SH-SY5Y (cell line): ENCODE data around the gene TRIM46.

ENCODE experiments used
- GATA2 ChIP-seq: IDR thresholded peaks from 2 replicates; pipeline ENCODE4 v1.6.1; 2011; ENCODE audit warnings: mild to moderate bottlenecking, low read depth, low read length
- GATA3 ChIP-seq: IDR thresholded peaks from 2 replicates; pipeline ENCODE4 v1.6.1; 2011; ENCODE audit warnings: low read depth, mild to moderate bottlenecking, low read length, moderate library complexity

DNA sequence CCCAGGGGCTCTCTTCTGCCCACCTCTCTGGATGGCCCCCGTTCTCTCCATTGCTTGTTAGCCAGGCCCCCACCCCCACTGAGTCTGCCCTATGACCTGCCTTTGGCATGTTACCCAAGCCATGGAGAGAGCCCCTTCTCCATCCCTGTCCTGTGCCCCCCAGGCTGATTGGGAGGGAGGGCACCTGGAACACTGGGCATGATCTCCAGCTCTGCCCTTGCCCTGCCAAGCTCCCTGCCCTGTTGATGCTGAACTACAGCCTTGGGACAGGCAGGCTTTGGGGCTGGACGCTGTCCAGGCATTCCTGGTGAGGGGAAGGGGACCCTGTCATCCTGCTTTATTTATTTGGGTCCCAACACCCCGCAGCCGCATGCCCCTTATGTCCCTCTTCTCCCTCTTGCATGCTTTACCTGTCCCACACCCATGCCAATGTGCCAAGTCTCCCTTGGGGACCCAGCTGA, 10.7 kb downstream of the TRIM46 start:
- no peak for TF ChIP-seq GATA2
- no peak for TF ChIP-seq GATA3
